Fibroblast of skin of right quadriceps (primary cell): ENCODE data around the gene CFAP77.

Experiments used
- DNase-seq: peaks from one replicate; pipeline ENCODE4 v3.0.0-alpha.2; 2013

Gene CFAP77

GRCh38 chr9:132457504-132458236, 47.7 kb downstream of the CFAP77 start:
- DNase-seq: no peak

DNA sequence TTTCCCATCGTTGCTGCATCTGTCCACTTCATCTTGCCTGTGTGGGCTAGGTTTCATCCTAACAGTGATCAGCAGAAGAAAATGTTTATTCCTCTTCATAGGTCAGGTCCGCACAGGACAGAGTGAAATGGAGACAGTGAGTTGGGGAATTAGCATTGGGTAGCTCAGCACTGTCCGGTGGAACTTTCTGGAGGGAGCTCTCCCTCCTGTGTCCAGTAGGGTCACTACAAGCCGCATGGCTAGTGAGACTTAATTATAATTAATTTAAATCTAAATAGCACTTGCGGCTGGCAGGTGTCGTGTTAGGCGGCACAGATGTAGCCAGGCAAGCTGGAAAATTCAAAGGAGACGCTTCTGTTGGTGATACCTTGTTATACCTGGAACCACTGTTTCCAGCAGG, 48.4 kb downstream of the CFAP77 start:
- no peak for DNase-seq

DNA sequence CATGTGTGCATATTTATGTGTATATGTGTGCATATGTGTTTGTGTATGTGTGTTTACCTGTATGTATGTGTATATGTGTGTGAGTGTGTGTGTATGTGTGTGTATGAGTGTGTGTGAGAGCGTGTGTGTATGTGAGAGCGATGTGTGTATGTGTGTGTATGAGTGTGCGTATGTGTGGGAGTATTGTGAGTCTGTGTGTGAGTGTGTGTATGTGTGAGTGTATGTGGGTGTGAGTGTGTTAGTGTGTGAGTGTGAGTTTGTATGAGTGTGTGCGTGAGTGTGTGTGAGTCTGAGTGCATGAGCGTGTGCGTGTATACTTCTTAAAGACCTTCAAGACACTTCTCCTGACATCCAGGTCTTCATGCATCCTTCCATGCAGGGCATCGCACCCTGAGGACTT, 49.6 kb downstream of the CFAP77 start:
- no peak for DNase-seq

GRCh38 chr9:132460240-132460639, 50.2 kb downstream of the CFAP77 start:
- no peak for DNase-seq

GRCh38 chr9:132461281-132461896, 51.4 kb downstream of the CFAP77 start:
- no peak for DNase-seq

- DNase-seq: no peak
These were observed 52.0 kb downstream of the CFAP77 start for GRCh38 chr9:132461971-132462370.

DNA sequence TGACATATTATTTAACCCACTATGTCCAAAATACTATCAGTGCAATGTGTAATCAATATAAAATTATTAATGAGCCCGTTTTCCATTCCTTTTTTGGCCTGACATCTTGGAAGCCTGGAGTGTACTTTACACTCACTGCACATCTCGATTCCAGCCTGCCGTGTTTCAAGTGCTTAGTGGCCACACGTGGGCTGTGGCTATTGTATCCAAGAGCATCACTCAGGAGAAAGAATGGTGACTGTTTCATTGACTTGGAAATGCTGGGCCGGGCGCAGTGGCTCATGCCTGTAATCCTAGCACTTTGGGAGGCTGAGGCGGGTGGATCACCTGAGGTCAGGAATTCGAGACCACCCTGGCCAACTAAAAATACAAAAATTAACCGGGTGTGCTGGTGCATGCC, 54.5 kb downstream of the CFAP77 start:
- no peak for DNase-seq

- no peak for DNase-seq
These were observed 55.2 kb downstream of the CFAP77 start for GRCh38 chr9:132465131-132465635.

DNA sequence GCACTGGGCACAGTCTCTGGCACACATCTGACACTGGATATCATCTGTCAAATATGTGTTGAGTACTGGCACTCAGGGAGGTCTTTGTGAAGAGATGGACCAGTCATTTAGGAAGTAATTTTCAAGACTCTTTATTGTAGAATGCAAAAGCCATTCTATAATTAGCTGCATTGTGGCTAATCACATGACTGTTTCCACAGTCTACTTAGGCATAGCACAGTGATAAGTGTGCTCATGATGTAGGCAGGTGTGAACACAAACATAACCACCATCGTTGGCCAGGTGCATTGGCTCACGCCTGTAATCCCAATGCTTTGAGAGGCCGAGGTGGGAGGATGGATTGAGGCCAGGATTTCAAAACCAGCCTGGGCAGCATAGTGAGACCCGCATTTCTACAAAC, 62.2 kb downstream of the CFAP77 start:
- no peak for DNase-seq

GRCh38 chr9:132472599-132472998, 62.6 kb downstream of the CFAP77 start:
- no peak for DNase-seq

GRCh38 chr9:132474253-132474652, 64.2 kb downstream of the CFAP77 start:
- no peak for DNase-seq

DNA sequence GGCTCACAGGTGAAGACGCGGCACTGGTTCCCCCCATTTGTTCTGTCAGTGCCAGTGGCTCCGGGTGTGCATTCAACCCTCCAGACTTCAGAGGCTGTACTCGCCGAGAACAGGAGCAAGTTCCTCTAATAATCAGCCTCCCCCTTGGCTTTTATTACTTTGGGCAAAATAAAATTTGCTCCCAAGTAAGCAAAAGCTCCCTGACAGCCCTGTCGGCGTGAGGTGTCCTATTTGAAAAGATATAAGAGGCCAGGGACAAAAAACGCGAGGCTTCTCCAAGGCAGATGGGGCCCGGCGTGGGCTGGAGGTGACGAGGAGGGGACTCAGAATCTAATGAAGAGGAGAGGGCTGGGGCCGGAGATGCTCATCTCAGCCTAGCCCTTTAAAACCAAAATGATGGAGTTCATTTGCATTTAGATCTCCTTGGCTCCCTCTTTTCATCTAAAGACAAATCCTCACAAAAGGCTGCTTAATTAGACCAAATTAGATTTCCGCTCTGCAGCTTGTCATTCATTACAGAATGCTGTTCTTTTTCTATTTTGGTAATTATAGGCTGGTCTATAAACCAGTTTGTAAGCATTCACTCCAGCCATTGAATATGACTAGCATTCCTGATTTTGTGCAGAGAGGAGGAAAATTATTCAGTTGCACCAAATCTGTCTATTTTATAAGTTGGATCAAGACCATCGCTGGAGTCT, 68.5 kb downstream of the CFAP77 start:
- DNase-seq: no peak

- DNase-seq: no peak
These were observed 69.7 kb downstream of the CFAP77 start for GRCh38 chr9:132479733-132480132.

- no peak for DNase-seq
These were observed 71.2 kb downstream of the CFAP77 start for GRCh38 chr9:132481053-132481849.

GRCh38 chr9:132482196-132482813, 72.3 kb downstream of the CFAP77 start:
- no peak for DNase-seq

- DNase-seq: no peak
These were observed 75.4 kb downstream of the CFAP77 start for GRCh38 chr9:132485393-132485792.

- DNase-seq: no peak
These were observed 76.8 kb downstream of the CFAP77 start for GRCh38 chr9:132486706-132487350.

- DNase-seq: no peak
These were observed 77.4 kb downstream of the CFAP77 start for GRCh38 chr9:132487351-132487791.

- no peak for DNase-seq
These were observed 78.0 kb downstream of the CFAP77 start for GRCh38 chr9:132487980-132488535.

DNA sequence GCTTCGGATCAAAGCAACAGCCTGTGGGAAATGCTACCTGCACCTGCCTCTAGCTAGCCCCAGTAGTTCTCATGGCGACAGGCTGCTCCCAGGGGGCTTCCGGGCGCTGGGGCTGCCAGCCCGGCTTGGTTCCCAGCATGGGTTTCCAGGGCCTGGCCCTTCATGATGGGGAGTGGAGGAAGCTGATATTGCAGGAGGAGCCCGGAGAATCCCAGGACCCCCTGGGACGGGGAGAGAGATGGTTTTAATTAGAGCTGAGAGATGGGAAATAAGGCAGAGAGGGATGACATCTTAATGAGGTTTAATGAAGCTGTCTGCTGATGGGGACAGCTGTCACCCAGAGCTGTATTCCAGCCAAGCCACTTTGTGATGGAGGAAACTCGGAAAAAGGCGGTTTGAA, 78.6 kb downstream of the CFAP77 start:
- DNase-seq: no peak

- no peak for DNase-seq
These were observed 79.5 kb downstream of the CFAP77 start for GRCh38 chr9:132489536-132489935.

DNA sequence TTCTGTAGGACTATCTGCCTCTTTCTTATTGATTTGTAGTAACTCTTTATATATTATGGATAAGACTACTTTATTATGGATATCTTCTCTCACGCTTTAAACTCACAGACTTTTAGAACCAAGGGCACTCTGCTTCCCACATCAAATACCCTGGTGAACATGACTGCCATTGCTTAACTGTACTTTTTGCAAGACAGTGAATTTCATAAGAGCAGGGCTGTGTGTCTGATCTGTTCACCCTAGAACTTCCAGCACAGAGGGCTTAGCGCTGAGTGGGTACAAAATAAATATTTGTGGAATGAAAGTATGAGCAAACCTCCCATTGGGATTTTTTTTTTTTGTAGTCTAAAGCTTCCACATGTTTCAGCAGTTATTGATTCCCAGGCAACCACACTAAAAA, 84.8 kb downstream of the CFAP77 start:
- no peak for DNase-seq
